Stimulated activated naive CD8-positive, alpha-beta T cell treated with anti-CD3 and anti-CD28 coated beads, Interleukin-15, amount 100 ng/mL, for 72 hours (primary cell): ENCODE results near the gene RPS2.
A peak's percentile ranks its signal among the peaks of the same experiment; 100 is the strongest.
"Not testable (repeated sequence)": the region's sequence is repeated elsewhere in the genome, so short reads cannot be mapped to it uniquely, and the experiment has no call there.

Experiments used
- ATAC-seq: fragments of 150-1000 bp; cut with Tn5 transposase; 2 replicates; pipeline ENCODE4 v1.10.0; 2021; ENCODE audit warnings: mild to moderate bottlenecking, moderate library complexity
- DNase-seq, 2 donors: peaks; one replicate each; pipeline ENCODE4 v3.0.0; 2021 to 2022
- H3K27ac Mint-ChIP-seq, 2 donors: one replicate each; pipeline ENCODE4 v1.8.0; 2022; ENCODE audit warnings: mild to moderate bottlenecking in 2 of 2, mixed read lengths in 2 of 2, moderate library complexity in 2 of 2
- H3K27me3 Mint-ChIP-seq: one replicate; pipeline ENCODE4 v1.8.0; 2022; ENCODE audit warnings: mixed read lengths
- H3K4me1 Mint-ChIP-seq: one replicate; pipeline ENCODE4 v1.8.0; 2022; ENCODE audit warnings: mild to moderate bottlenecking, mixed read lengths
- H3K4me3 Mint-ChIP-seq, 2 donors: one replicate each; pipeline ENCODE4 v1.8.0; 2022; ENCODE audit warnings: mild to moderate bottlenecking in 2 of 2, mixed read lengths in 2 of 2, moderate library complexity in 1 of 2
- H3K9me3 Mint-ChIP-seq, 2 donors: one replicate each; pipeline ENCODE4 v1.8.0; 2022; ENCODE audit warnings: mixed read lengths in 2 of 2

Gene RPS2

GRCh38 chr16:1965396-1966001 lies 873 bp upstream of the RPS2 start:
- H3K27me3 Mint-ChIP-seq, result no peaks in the 10 kb centered on the region
- peaks cover 59% of the 10 kb centered on the region for H3K4me1 Mint-ChIP-seq
- DNase-seq (peak in 1 of 2 donors; percentile 23), ATAC-seq (no peak)
- no peaks in the 10 kb centered on the region for H3K9me3 Mint-ChIP-seq
- peak overlapping the region; percentile 98 for H3K27ac Mint-ChIP-seq
- H3K4me3 Mint-ChIP-seq, result peak overlapping the region; percentile 94 to 98

- H3K4me3 Mint-ChIP-seq, result peak overlapping the region; percentile 94 to 98
- no peak for DNase-seq
- H3K27me3 Mint-ChIP-seq, result no peaks in the 10 kb centered on the region
- no peaks in the 10 kb centered on the region for H3K9me3 Mint-ChIP-seq
- peak; percentile 6 for ATAC-seq
- peak overlapping the region; percentile 96 to 98 for H3K27ac Mint-ChIP-seq
- H3K4me1 Mint-ChIP-seq, result peaks cover 65% of the 10 kb centered on the region
These were observed 670 bp downstream of the RPS2 start for GRCh38 chr16:1963806-1964505.

- Mint-ChIP-seq H3K4me3 (peak overlapping the region; percentile 94 to 98), H3K27ac (peak overlapping the region; percentile 96 to 98), H3K4me1 (peaks cover 66% of the 10 kb centered on the region)
- not testable (repeated sequence) for H3K27me3 Mint-ChIP-seq, H3K9me3 Mint-ChIP-seq, ATAC-seq, DNase-seq
These were observed 2.2 kb downstream of the RPS2 start for GRCh38 chr16:1962161-1963153.

DNA sequence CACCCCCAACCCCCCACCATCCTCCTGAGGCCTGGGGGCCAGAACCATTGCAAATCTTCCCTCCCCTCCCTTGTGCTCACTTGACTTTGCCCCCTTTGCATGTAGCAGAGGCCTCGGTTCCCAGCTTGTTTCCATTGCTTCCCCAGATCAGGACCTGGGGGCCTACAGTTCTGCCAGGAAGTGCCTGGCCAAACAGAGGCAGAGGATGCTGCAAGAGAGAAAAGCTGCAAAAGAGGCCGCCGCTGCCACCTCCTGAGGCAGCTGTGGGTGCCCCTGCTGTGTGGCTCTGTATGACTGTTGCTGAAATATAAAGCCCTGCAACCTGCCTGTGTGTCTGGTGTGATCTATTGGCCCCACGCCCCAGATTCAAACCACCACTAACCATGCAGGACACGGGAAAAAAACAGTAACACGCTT lies 3.0 kb downstream of the RPS2 start:
- peak overlapping the region; percentile 94 to 98 for H3K4me3 Mint-ChIP-seq
- no peaks in the 10 kb centered on the region for H3K9me3 Mint-ChIP-seq
- H3K27me3 Mint-ChIP-seq, result no peaks in the 10 kb centered on the region
- peaks cover 61% of the 10 kb centered on the region for H3K4me1 Mint-ChIP-seq
- H3K27ac Mint-ChIP-seq, result peak overlapping the region in 1 of 2 donors; percentile 72
- no peak for ATAC-seq
- no peak for DNase-seq

DNA sequence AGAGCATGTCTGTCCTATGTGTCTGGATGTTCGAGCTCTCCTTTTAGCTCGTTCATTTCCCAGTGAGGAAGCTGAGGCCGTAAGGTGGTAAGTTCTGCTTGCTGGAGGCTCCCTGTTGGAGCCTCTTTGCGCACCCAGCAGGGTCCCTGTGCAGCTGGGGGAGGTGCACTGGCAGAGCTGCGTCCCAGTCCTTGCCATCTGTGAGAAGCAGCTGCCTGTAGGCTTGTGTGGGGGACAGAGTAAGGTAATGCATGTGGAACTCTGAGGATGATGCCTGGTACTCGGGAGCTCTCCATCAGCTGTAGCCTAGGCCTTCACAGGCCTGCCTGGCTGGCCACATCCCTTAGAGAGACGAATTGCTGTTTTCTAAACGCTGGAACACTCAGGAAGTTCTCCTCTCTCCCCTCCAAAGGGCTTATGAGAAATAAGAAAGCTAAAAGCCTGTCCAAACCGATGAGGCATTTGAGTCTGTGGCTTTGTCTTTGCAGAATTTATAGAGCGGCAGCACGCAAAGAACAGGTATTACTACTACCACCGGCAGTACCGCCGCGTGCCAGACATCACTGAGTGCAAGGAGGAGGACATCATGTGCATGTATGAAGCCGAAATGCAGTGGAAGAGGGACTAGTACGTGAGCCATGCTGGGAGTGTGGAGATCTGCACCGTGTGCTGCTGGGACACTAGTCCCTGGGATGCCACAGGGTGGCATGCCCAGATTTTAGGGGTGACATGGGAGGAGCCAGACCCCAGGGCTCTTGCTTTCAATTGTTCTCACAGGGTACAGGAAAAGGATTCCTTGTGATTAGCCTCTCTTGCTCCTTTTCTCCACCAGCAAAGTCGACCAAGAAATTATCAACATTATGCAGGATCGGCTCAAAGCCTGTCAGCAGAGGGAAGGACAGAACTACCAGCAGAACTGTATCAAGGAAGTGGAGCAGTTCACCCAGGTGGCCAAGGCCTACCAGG lies 3.7 kb downstream of the RPS2 start:
- H3K4me3 Mint-ChIP-seq, result peak overlapping the region; percentile 84 to 97
- H3K27me3 Mint-ChIP-seq, result no peaks in the 10 kb centered on the region
- DNase-seq (peak in 1 of 2 donors; percentile 40), ATAC-seq (peak; percentile 5)
- H3K9me3 Mint-ChIP-seq, result no peaks in the 10 kb centered on the region
- H3K4me1 Mint-ChIP-seq, result peaks cover 60% of the 10 kb centered on the region
- peak overlapping the region; percentile 91 to 98 for H3K27ac Mint-ChIP-seq

- no peaks in the 10 kb centered on the region for H3K27me3 Mint-ChIP-seq
- ATAC-seq (peak; percentile 85), DNase-seq (peak; percentile 90 to 91)
- H3K4me1 Mint-ChIP-seq, result peaks cover 54% of the 10 kb centered on the region
- no peaks in the 10 kb centered on the region for H3K9me3 Mint-ChIP-seq
- peak within 1 kb of the TSS; percentile 91 to 98 for H3K27ac Mint-ChIP-seq
- peak within 1 kb of the TSS; percentile 84 to 97 for H3K4me3 Mint-ChIP-seq
These were observed 5.2 kb downstream of the RPS2 start, which contains the start of gene NDUFB10 for GRCh38 chr16:1959269-1960039. TSS of gene NDUFB10 (plus strand) at chr16:1959538. CDS start at chr16:1959625, 87 bp downstream.

- DNase-seq, result peak in 1 of 2 donors; percentile 34
- no peaks in the 10 kb centered on the region for H3K27me3 Mint-ChIP-seq
- peak overlapping the region; percentile 84 to 97 for H3K4me3 Mint-ChIP-seq
- H3K9me3 Mint-ChIP-seq, result no peaks in the 10 kb centered on the region
- peak; percentile 6 for ATAC-seq
- peak overlapping the region; percentile 78 to 91 for H3K27ac Mint-ChIP-seq
- H3K4me1 Mint-ChIP-seq, result peaks cover 49% of the 10 kb centered on the region
These were observed 5.8 kb downstream of the RPS2 start for GRCh38 chr16:1958715-1959268.

- ATAC-seq, H3K9me3 Mint-ChIP-seq, DNase-seq, H3K27ac Mint-ChIP-seq, H3K27me3 Mint-ChIP-seq: not testable (repeated sequence)
- Mint-ChIP-seq H3K4me3 (peak overlapping the region in 1 of 2 donors; percentile 18), H3K4me1 (peaks cover 42% of the 10 kb centered on the region)
These were observed 6.5 kb downstream of the RPS2 start for GRCh38 chr16:1958143-1958491.

DNA sequence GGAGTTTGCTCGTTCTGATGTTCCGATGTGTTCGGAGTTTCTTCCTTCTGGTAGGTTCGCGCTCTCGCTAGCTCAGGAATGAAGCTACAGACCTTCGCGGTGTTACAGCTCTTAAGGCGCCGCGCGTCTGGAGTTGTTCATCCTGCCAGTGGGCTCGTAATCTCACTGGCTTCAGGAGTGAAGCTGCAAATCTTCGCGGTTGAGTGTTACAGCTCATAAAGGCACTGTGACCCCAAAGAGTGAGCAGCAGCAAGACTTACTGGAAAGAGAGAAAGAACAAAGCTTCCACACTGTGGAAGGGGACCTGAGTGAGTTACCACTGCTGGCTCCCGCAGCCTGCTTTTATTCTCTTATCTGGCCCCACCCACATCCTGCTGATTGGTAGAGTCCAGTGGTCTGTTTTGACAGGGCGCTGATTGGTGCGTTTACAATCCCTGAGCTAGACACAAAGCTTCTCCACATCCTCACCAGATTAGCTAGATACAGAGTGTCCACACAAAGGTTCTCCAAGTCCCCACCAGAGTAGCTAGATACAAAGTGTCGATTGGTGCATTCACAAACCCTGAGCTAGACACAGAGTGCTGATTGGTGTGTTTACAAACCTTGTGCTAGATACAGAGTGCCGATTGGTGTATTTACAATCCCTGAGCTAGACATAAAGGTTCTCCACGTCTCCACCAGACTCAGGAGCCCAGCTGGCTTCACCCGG lies 7.0 kb downstream of the RPS2 start:
- H3K4me1 Mint-ChIP-seq, result peaks cover 40% of the 10 kb centered on the region
- H3K9me3 Mint-ChIP-seq, H3K27me3 Mint-ChIP-seq, ATAC-seq, DNase-seq: not testable (repeated sequence)
- peak overlapping the region in 1 of 2 donors; percentile 18 for H3K4me3 Mint-ChIP-seq
- peak overlapping the region in 1 of 2 donors; percentile 56 for H3K27ac Mint-ChIP-seq

- Mint-ChIP-seq H3K4me3 (no peak overlapping the region), H3K9me3 (no peaks in the 10 kb centered on the region), H3K27ac (no peak overlapping the region), H3K27me3 (no peaks in the 10 kb centered on the region), H3K4me1 (peaks cover 8% of the 10 kb centered on the region)
- no peak for ATAC-seq
- no peak for DNase-seq
These were observed 10.9 kb downstream of the RPS2 start for GRCh38 chr16:1953734-1954133.

DNA sequence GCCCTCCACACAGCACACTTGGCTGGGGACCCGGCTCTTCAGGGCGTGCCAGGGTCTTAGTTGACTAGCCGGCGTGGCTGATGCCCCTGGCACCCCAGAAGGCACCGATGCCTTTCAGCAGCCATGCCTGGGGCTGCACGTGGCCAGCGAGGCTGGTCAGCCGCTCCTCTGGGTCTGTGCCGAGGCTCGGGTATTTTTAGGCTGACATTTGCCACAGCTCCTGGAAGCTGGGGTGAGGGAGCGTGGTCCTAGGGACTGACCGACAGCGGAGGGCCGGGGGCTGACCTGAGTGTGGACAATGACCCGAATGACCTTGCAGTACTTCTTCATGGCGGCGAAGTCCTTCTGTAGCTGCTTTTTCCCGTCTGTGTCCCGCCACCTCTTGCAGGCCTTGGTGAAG lies 14.1 kb downstream of the RPS2 start:
- Mint-ChIP-seq H3K4me1 (peaks cover 6% of the 10 kb centered on the region), H3K27me3 (no peaks in the 10 kb centered on the region), H3K4me3 (no peak overlapping the region), H3K27ac (no peak overlapping the region), H3K9me3 (no peaks in the 10 kb centered on the region)
- no peak for ATAC-seq
- DNase-seq, result no peak

GRCh38 chr16:1950047-1950446 lies 14.6 kb downstream of the RPS2 start:
- no peaks in the 10 kb centered on the region for H3K27me3 Mint-ChIP-seq
- DNase-seq, result no peak
- ATAC-seq, result no peak

DNA sequence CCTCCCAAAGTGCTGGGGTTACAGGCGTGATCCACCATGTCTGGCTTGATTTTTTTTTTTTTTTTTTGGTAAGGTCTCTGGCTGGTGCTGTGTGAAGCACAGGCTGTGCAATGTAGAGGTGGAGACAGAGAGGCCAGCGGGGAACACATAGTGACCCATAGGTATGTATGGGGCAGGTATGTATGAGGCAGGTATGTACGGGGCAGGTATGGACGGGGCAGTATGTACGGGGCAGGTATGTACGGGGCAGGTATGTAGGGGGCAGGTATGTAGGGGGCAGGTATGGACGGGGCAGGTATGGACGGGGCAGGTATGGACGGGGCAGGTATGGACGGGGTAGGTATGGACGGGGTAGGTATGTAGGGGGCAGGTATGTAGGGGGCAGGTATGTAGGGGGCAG lies 15.1 kb downstream of the RPS2 start:
- DNase-seq (no peak), ATAC-seq (no peak)
- Mint-ChIP-seq H3K9me3 (no peaks in the 10 kb centered on the region), H3K4me3 (no peak overlapping the region), H3K27me3 (no peaks in the 10 kb centered on the region), H3K4me1 (peaks cover 10% of the 10 kb centered on the region), H3K27ac (no peak overlapping the region)

More at GRCh38 chr16:1950047-1950446, 14.6 kb downstream of the RPS2 start:
- Mint-ChIP-seq H3K4me1 (peaks cover 6% of the 10 kb centered on the region), H3K9me3 (no peaks in the 10 kb centered on the region), H3K27ac (no peak overlapping the region), H3K4me3 (no peak overlapping the region)
